Spleen (tissue), 11 donors: ENCODE data around the gene EPHB3. TPM values are rescaled to one million over a fixed set of nuclear protein-coding genes. Genes with fewer than 3 reads are reported as not detected.

Experiments used
- DNase-seq: peaks from one replicate; pipeline ENCODE4 v3.0.0-alpha.2; 2020
- H3K27ac ChIP-seq, 8 donors: fragments of 200-600 bp; sonication (generic) in 7 of 8; 1 replicate in 4 of 8; 2 replicates in 4 of 8; pipeline versions ENCODE4 v1.5.0 to v1.8.0; 2016 to 2021; ENCODE audit warnings: inconsistent platforms in 4 of 8, mild to moderate bottlenecking in 4 of 8, moderate library complexity in 1 of 8
- H3K27me3 ChIP-seq, 7 donors: fragments of 200-600 bp; sonication (generic) in 6 of 7; replicated peaks in 1 of 7; 1 replicate in 4 of 7; 2 replicates in 3 of 7; pipeline versions ENCODE4 v1.5.0 to v1.8.0; 2016 to 2021; ENCODE audit warnings: inconsistent platforms in 3 of 7, mild to moderate bottlenecking in 1 of 7
- H3K36me3 ChIP-seq, 6 donors: fragments of 200-600 bp; sonication (generic) in 5 of 6; 1 replicate in 4 of 6; 2 replicates in 2 of 6; pipeline versions ENCODE4 v1.5.0 to v1.8.0; 2016 to 2021; ENCODE audit warnings: inconsistent platforms in 2 of 6
- H3K4me1 ChIP-seq, 6 donors: fragments of 200-600 bp; sonication (generic) in 5 of 6; 1 replicate in 3 of 6; 2 replicates in 3 of 6; pipeline versions ENCODE4 v1.5.0 to v1.8.0; 2016 to 2021; ENCODE audit warnings: inconsistent platforms in 3 of 6
- H3K4me3 ChIP-seq, 8 donors: fragments of 200-600 bp; sonication (generic) in 7 of 8; 1 replicate in 4 of 8; 2 replicates in 4 of 8; pipeline versions ENCODE4 v1.5.0 to v1.8.0; 2016 to 2021; ENCODE audit warnings: inconsistent platforms in 4 of 8, mild to moderate bottlenecking in 4 of 8, moderate library complexity in 2 of 8
- H3K9me3 ChIP-seq, 8 donors: fragments of 200-600 bp; sonication (generic) in 7 of 8; 1 replicate in 4 of 8; 2 replicates in 4 of 8; pipeline versions ENCODE4 v1.5.0 to v1.8.0; 2016 to 2021; ENCODE audit warnings: inconsistent platforms in 4 of 8
- POLR2A ChIP-seq, 3 donors: fragments of 450-650 bp; IDR thresholded peaks; one replicate each; pipeline ENCODE4 v1.5.1; 2017; ENCODE audit warnings: antibody characterized with exemption in 3 of 3, mild to moderate bottlenecking in 1 of 3
- POLR2AphosphoS5 ChIP-seq, 3 donors: sonication (generic); formaldehyde crosslinking; IDR thresholded peaks; one replicate each; pipeline ENCODE4 v1.5.1; 2017; ENCODE audit warnings: antibody characterized with exemption in 3 of 3
- WGBS, 5 donors: extraction: QIAGEN DNeasy Blood & Tissue Kit in 3 of 5; methylation state at CpG; one replicate each; pipeline versions ENCODE4 v1.1.5 to v1.1.7; 2013 to 2018; 5-methylcytosine and 5-hydroxymethylcytosine counted together
- intact Hi-C: fragments of 100-400 bp; cut with DNase I; formaldehyde crosslinking; loops from one replicate; pipeline ENCODE4 v1.15.0; 2023; ENCODE audit warnings: low total_unique reads
- polyA plus RNA-seq, 3 donors: library from polyadenylated mRNA; stranded (reverse); fragments of 200-250 nt; gene quantifications; one replicate each; pipeline ENCODE4 v1.2.1, GENCODE V29; 2013
- total RNA-seq, 7 donors: library from RNA; depleted of rRNA in 3 of 7; stranded (reverse); fragments of >200 nt in 3 of 7; fragmentation: NEBNext Ultra II Directional in 4 of 7; extraction: Animal tissue kit (Norgen Biotek cat#: 25700) in 4 of 7; gene quantifications; one replicate each; pipeline versions ENCODE4 v1.1.0 to v1.2.1, GENCODE V29; 2016 to 2021
- TF ChIP-seq, protein P1 (sequence below), 11 experiments: fragments of 200-600 bp in 7 of 11; fragments of 450-650 bp in 4 of 11; sonication (generic) in 4 of 11; IDR thresholded peaks in 8 of 11; conservative IDR thresholded peaks in 3 of 11; 1 replicate in 7 of 11; 2 replicates in 4 of 11; pipeline versions ENCODE4 v1.4.0 to v1.8.0; 2016 to 2021; ENCODE audit warnings: antibody characterized with exemption in 11 of 11, inconsistent platforms in 4 of 11, mild to moderate bottlenecking in 1 of 11
- donor health status: healthy with polysubstance abuse.
- donor health status: DM: no; HTN: no; CAD: no; lungs with moderate emphysema.
- donor health status: DM: no; HTN: no; CAD: no.
- donor health status: Bipolar disorder and iron deficiency.
- donor health status: healthy.
- donor health status: DM: no; HTN: no; CAD: no.
- donor health status: DM: yes; HTN: yes; CAD: no.

EPHB3 gene
- total and polyA plus RNA-seq, 10 donors, result 0.23 to 2.3 (median 0.88) TPM

DNA sequence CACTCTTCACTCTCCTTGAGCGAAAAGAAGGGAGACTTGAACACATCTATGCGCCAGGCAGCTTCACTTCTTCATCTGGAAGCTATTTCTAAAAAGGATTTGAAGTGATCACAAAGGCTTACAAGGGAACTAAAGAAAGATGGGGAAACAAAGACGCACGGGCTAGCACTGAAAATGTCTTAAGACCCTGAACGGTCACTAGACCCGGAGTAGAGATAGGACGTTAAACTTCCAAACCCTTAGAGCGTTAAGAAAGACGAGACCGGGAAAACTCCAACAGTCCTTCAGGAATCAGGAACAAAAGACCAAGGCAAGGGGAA, 47.5 kb upstream of the EPHB3 start:
- WGBS, 5 donors, result 6 to 19% (median 16%) methylated on average over 10 of the region's 10 CpGs
- peaks cover 0 to 48% (median 16%) of the 10 kb centered on the region in 7 donors for H3K27me3 ChIP-seq
- peak overlapping the region in 6 of 8 donors; percentile 10 to 76 (median 61) for H3K27ac ChIP-seq
- H3K4me3 ChIP-seq, result peak overlapping the region in 7 of 8 donors; percentile 18 to 65 (median 32)
- H3K36me3 ChIP-seq, result no peaks in the 10 kb centered on the region
- intact Hi-C loops, result loop anchor here (5.0 kb wide), 1 partner anchor 97 kb away; no protein-coding TSS in a partner anchor
- H3K4me1 ChIP-seq, result peaks cover 4 to 21% (median 19%) of the 10 kb centered on the region in 6 donors
- H3K9me3 ChIP-seq, result peaks cover 0 to 5% (median 0%) of the 10 kb centered on the region in 8 donors
- DNase-seq, result no peak
- no peak for TF ChIP-seq POLR2A (IDR thresholded peaks at IDR 0.05)
- no peak for TF ChIP-seq POLR2AphosphoS5 (IDR thresholded peaks at IDR 0.05)
- TF ChIP-seq, protein P1, sequence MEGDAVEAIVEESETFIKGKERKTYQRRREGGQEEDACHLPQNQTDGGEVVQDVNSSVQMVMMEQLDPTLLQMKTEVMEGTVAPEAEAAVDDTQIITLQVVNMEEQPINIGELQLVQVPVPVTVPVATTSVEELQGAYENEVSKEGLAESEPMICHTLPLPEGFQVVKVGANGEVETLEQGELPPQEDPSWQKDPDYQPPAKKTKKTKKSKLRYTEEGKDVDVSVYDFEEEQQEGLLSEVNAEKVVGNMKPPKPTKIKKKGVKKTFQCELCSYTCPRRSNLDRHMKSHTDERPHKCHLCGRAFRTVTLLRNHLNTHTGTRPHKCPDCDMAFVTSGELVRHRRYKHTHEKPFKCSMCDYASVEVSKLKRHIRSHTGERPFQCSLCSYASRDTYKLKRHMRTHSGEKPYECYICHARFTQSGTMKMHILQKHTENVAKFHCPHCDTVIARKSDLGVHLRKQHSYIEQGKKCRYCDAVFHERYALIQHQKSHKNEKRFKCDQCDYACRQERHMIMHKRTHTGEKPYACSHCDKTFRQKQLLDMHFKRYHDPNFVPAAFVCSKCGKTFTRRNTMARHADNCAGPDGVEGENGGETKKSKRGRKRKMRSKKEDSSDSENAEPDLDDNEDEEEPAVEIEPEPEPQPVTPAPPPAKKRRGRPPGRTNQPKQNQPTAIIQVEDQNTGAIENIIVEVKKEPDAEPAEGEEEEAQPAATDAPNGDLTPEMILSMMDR (IDR thresholded peaks at IDR 0.05 in 8 of 11, conservative IDR thresholded peaks at IDR 0.05 in 3 of 11), result no peak

DNA sequence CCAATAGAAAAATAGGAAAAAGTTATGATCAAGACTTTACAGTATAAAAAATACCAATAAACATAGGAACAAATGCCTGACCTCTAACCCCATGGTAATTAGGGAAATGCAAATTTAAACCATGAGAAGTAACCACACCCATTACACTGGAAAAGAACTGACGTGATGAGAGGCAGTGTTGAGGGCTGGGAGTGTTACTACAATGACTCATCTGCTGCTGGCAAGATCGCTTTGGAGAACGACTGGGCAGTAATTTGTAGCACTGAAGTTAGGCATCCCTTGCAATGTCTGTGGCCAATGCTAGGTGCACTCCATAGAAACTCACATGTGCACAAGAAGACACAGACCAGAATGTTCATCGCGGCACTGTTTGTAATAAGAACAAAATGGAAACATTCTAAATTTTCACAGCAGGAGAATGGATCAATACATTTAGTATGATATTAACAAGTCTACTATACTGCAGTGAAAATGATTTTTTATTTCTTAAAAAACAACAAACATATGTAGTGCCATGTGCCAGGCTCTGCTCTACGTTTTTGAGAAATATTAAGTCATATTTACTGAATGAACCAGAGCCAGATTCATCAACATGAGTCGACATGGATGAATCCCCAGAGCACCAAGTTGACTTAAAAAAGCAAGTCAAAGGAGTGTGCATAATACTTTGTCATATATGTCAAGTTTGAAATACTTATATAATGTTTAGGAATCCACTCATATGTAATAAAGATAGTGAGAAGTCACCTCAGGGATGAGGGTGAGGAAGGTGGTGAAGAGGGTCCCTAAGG, 37.6 kb upstream of the EPHB3 start:
- DNase-seq, result no peak
- Histone ChIP-seq H3K9me3 (no peaks in the 10 kb centered on the region), H3K4me1 (peaks cover 0 to 24% (median 19%) of the 10 kb centered on the region in 6 donors), H3K27me3 (peaks cover 0 to 62% (median 17%) of the 10 kb centered on the region in 7 donors), H3K36me3 (no peaks in the 10 kb centered on the region), H3K27ac (peak overlapping the region in 2 of 8 donors; percentile 90 to 91), H3K4me3 (no peak overlapping the region)
- WGBS, 5 donors, result 46 to 69% (median 62%) methylated on average over 7 of the region's 7 CpGs
- TF ChIP-seq, protein P1 (IDR thresholded peaks at IDR 0.05 in 8 of 11, conservative IDR thresholded peaks at IDR 0.05 in 3 of 11), result no peak
- no peak for TF ChIP-seq POLR2AphosphoS5 (IDR thresholded peaks at IDR 0.05)
- intact Hi-C loops, result no loop called here

DNA sequence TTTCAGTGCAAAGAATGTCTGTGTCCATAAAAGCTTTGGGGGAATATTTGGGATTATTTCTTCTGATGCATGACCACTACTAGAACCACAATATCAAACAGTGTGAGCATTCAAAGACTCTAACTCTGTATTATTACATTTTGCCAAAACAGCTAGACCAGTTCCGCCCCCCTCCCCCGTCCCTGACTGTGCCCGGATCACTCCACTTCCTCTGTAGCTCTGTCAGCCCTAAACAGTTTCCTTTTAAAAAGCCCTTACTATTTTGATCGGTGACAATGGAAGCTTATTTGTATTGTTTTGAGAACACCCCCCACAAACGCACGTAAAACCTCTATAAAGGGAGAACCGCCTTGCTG, 36.6 kb upstream of the EPHB3 start:
- Histone ChIP-seq H3K4me1 (peaks cover 0 to 24% (median 19%) of the 10 kb centered on the region in 6 donors), H3K27me3 (peaks cover 0 to 62% (median 17%) of the 10 kb centered on the region in 7 donors), H3K27ac (peak overlapping the region; percentile 58 to 91 (median 80)), H3K9me3 (no peaks in the 10 kb centered on the region), H3K36me3 (no peaks in the 10 kb centered on the region), H3K4me3 (peak overlapping the region; percentile 44 to 73 (median 54))
- no peak for DNase-seq
- WGBS, 5 donors, result 0 to 2% (median 0%) methylated on average over 7 of the region's 7 CpGs
- intact Hi-C loops, result no loop called here
- TF ChIP-seq POLR2A (IDR thresholded peaks at IDR 0.05), result no peak
- TF ChIP-seq, protein P1 (IDR thresholded peaks at IDR 0.05 in 8 of 11, conservative IDR thresholded peaks at IDR 0.05 in 3 of 11), result no peak
- no peak for TF ChIP-seq POLR2AphosphoS5 (IDR thresholded peaks at IDR 0.05)

DNA sequence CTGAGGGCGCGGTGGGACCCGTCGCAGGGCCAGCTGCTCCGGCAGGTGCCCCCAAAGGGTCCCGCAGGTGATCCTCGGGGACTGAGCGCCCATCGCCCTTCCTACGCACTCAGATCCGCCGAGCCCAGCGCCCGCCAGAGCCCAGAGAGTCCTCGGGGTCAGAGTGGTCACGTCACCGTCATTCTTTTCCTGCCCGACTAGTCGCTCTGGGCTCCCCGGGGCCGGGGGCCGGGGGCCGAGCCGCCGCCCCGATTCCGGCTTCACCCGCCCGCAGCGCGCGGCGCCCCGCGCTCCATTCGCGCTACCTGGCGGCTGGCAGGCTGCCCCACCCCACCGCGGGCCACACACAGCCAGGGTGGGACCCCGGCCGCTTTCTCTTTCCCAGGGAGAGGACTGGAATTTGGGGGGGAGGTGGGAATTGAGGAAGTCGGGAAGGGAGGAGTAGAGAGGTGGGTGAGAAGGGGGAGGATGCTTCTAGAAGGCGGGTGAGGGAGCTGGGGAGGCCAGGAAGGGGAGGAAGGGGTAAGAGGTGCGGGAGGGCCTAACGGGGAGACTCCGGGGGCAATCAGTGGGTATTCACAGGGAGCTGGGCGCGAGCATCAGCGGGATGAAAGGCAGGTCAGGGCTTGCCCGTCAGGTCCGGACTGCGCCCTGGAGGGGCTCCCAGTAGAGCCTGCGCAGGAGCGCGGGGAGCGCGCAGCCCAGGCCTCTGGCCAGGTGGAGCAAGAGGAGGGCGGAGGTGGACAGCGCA, 36.1 kb upstream of the EPHB3 start:
- no peaks in the 10 kb centered on the region for H3K9me3 ChIP-seq
- no peaks in the 10 kb centered on the region for H3K36me3 ChIP-seq
- peak; percentile 80 for DNase-seq
- peak overlapping the region; percentile 58 to 91 (median 80) for H3K27ac ChIP-seq
- 2 to 9% (median 5%) methylated on average over 41 to 60 of the region's 60 CpGs for WGBS, 5 donors
- intact Hi-C loops, result no loop called here
- TF ChIP-seq POLR2AphosphoS5 (IDR thresholded peaks at IDR 0.05) (peak in 1 of 3 donors; percentile 46), POLR2A (IDR thresholded peaks at IDR 0.05) (no peak)
- TF ChIP-seq, protein P1 (IDR thresholded peaks at IDR 0.05 in 8 of 11, conservative IDR thresholded peaks at IDR 0.05 in 3 of 11), result peak in 1 of 11 experiments; percentile 1
- peaks cover 0 to 24% (median 19%) of the 10 kb centered on the region in 6 donors for H3K4me1 ChIP-seq
- H3K4me3 ChIP-seq, result peak overlapping the region; percentile 44 to 73 (median 54)
- H3K27me3 ChIP-seq, result peaks cover 0 to 65% (median 17%) of the 10 kb centered on the region in 7 donors
